Right lobe of liver (tissue), 6 donors: Measurements from ENCODE around the gene PLXNA1. TPM values are rescaled to one million over a fixed set of nuclear protein-coding genes. Genes with fewer than 3 reads are reported as not detected.
A peak's percentile ranks its signal among the peaks of the same experiment; 100 is the strongest.

Experiments used
- ATAC-seq, 4 donors: fragments of 200-7000 bp; cut with Tn5 transposase; one replicate each; pipeline ENCODE4 v1.9.1; 2020; ENCODE audit warnings: mild to moderate bottlenecking in 4 of 4, moderate library complexity in 4 of 4
- DNase-seq, 3 donors: peaks; one replicate each; pipeline ENCODE4 v3.0.0-alpha.2; 2020
- H3K27ac ChIP-seq, 3 donors: fragments of 200-600 bp; one replicate each; pipeline ENCODE4 v1.8.0; 2022
- H3K27me3 ChIP-seq, 2 donors: fragments of 200-600 bp; one replicate each; pipeline ENCODE4 v1.8.0; 2022
- H3K36me3 ChIP-seq, 4 donors: fragments of 200-600 bp; sonication (generic) in 1 of 4; one replicate each; pipeline versions ENCODE4 v1.5.1 to v1.8.0; 2017 to 2022; ENCODE audit warnings: control low read depth in 1 of 4
- H3K4me1 ChIP-seq, 4 donors: fragments of 200-600 bp; sonication (generic) in 1 of 4; one replicate each; pipeline versions ENCODE4 v1.5.1 to v1.8.0; 2017 to 2022; ENCODE audit warnings: control low read depth in 1 of 4
- H3K4me3 ChIP-seq, 3 donors: fragments of 200-600 bp; one replicate each; pipeline ENCODE4 v1.8.0; 2022
- H3K9me3 ChIP-seq, 4 donors: fragments of 200-600 bp; sonication (generic) in 1 of 4; one replicate each; pipeline versions ENCODE4 v1.5.1 to v1.8.0; 2017 to 2022; ENCODE audit warnings: control low read depth in 1 of 4
- CTCF ChIP-seq, 4 donors: fragments of 200-600 bp in 3 of 4; fragments of 450-650 bp in 1 of 4; IDR thresholded peaks; one replicate each; pipeline versions ENCODE4 v1.5.1 to v1.8.0; 2016 to 2022; ENCODE audit warnings: antibody characterized with exemption in 4 of 4, mild to moderate bottlenecking in 2 of 4
- POLR2A ChIP-seq: fragments of 450-650 bp; IDR thresholded peaks from one replicate; pipeline ENCODE4 v1.6.1; 2017; ENCODE audit warnings: antibody characterized with exemption, mild to moderate bottlenecking
- WGBS: methylation state at CpG from one replicate; pipeline ENCODE4 v1.1.6; 2018; ENCODE audit warnings: low coverage, low lambda C conversion rate; ENCODE audit not compliant: insufficient coverage; ENCODE audit errors: missing lambda C conversion rate; 5-methylcytosine and 5-hydroxymethylcytosine counted together
- intact Hi-C, 2 donors: fragments of 100-400 bp; cut with DNase I; formaldehyde crosslinking; loops; one replicate each; pipeline versions ENCODE4 v1.11.2 to v1.14.1; 2022
- total RNA-seq, 6 experiments: library from RNA; depleted of rRNA in 2 of 6; stranded (reverse); fragments of >200 nt in 2 of 6; fragmentation: NEBNext Ultra II Directional in 3 of 6; extraction: Animal tissue kit (Norgen Biotek cat#: 25700) in 3 of 6; gene quantifications; one replicate each; pipeline versions ENCODE4 v1.1.0 to v1.2.4, GENCODE V29; 2016 to 2023
- donor health status: DM: no; HTN: yes; CAD: no.
- donor health status: DM: no; HTN: no; CAD: no.
- donor health status: DM: no; HTN: no; CAD: no.
- donor health status: DM: no; HTN: yes; CAD: no.
- donor health status: DM: no; HTN: yes; CAD: no.

PLXNA1 gene
- total RNA-seq, 6 experiments from 2014 or later: 2.0 to 8.7 (median 5.6) TPM

GRCh38 chr3:126961191-126961790 lies 21.6 kb upstream of the PLXNA1 start:
- DNase-seq (peak in 2 of 3 donors; percentile 28 to 55), ATAC-seq (peak; percentile 57 to 71 (median 66))
- no peaks in the 10 kb centered on the region for H3K27me3 ChIP-seq
- intact Hi-C loops: loop anchor here in 1 of 2 donors (10.0 kb wide), 1 partner anchor 206 kb away; no protein-coding TSS in a partner anchor
- H3K9me3 ChIP-seq: no peaks in the 10 kb centered on the region
- no peaks in the 10 kb centered on the region for H3K36me3 ChIP-seq
- no peak overlapping the region for H3K4me3 ChIP-seq
- TF ChIP-seq POLR2A: no peak
- no peak for TF ChIP-seq CTCF (IDR thresholded peaks at IDR 0.05)
- no peaks in the 10 kb centered on the region for H3K4me1 ChIP-seq
- 60% methylated on average over 4 of the region's 8 CpGs for WGBS
- H3K27ac ChIP-seq: no peak overlapping the region

GRCh38 chr3:126961791-126962461 lies 21.0 kb upstream of the PLXNA1 start:
- DNase-seq (peak in 2 of 3 donors; percentile 25 to 59), ATAC-seq (peak; percentile 35 to 69 (median 46))
- no peaks in the 10 kb centered on the region for H3K4me1 ChIP-seq
- H3K27me3 ChIP-seq: no peaks in the 10 kb centered on the region
- no peaks in the 10 kb centered on the region for H3K36me3 ChIP-seq
- WGBS: 81% methylated on average over 4 of the region's 11 CpGs
- intact Hi-C loops: loop anchor here in 1 of 2 donors (10.0 kb wide), 1 partner anchor 207 kb away; no protein-coding TSS in a partner anchor
- no peak overlapping the region for H3K27ac ChIP-seq
- TF ChIP-seq CTCF (IDR thresholded peaks at IDR 0.05): no peak
- no peak for TF ChIP-seq POLR2A
- H3K9me3 ChIP-seq: no peaks in the 10 kb centered on the region
- H3K4me3 ChIP-seq: no peak overlapping the region

- Histone ChIP-seq H3K4me3 (no peak overlapping the region), H3K27me3 (no peaks in the 10 kb centered on the region), H3K36me3 (no peaks in the 10 kb centered on the region), H3K9me3 (no peaks in the 10 kb centered on the region), H3K4me1 (no peaks in the 10 kb centered on the region), H3K27ac (no peak overlapping the region)
- no peak for ATAC-seq
- TF ChIP-seq POLR2A: no peak
- TF ChIP-seq CTCF (IDR thresholded peaks at IDR 0.05): no peak
- WGBS: 100% methylated on average over 1 of the region's 8 CpGs
- intact Hi-C loops: loop anchor here in 1 of 2 donors (10.0 kb wide), 1 partner anchor 208 kb away; no protein-coding TSS in a partner anchor
- peak in 2 of 3 donors; percentile 6 to 30 for DNase-seq
Measured at GRCh38 chr3:126962756-126963155, 20.2 kb upstream of the PLXNA1 start.

GRCh38 chr3:126963261-126964190 lies 19.4 kb upstream of the PLXNA1 start:
- intact Hi-C loops: loop anchor here in 1 of 2 donors (10.0 kb wide), 1 partner anchor 209 kb away; no protein-coding TSS in a partner anchor
- WGBS: 56% methylated on average over 4 of the region's 7 CpGs
- ATAC-seq (no peak), DNase-seq (peak in 2 of 3 donors; percentile 9 to 40)
- Histone ChIP-seq H3K4me1 (no peaks in the 10 kb centered on the region), H3K36me3 (no peaks in the 10 kb centered on the region), H3K27ac (no peak overlapping the region), H3K27me3 (no peaks in the 10 kb centered on the region), H3K4me3 (no peak overlapping the region), H3K9me3 (no peaks in the 10 kb centered on the region)
- TF ChIP-seq POLR2A (no peak), CTCF (IDR thresholded peaks at IDR 0.05) (no peak)
